OCI-LY1 (cell line): ENCODE results near the gene ACADL.

Source experiments
- H2AFZ ChIP-seq: fragments of 200-600 bp; sonication (generic), shearing (Covaris generic); 2 replicates; pipeline ENCODE4 v1.6.0; 2014; ENCODE audit warnings: antibody characterized with exemption, mild to moderate bottlenecking, low read length
- H3F3A ChIP-seq: fragments of 200-600 bp; sonication (generic), shearing (Covaris generic); 2 replicates; pipeline ENCODE4 v1.6.0; 2014; ENCODE audit warnings: mild to moderate bottlenecking, antibody characterized with exemption, low read length, moderate library complexity; ENCODE audit not compliant: insufficient read depth
- H3K27ac ChIP-seq: fragments of 200-600 bp; sonication (generic); 2 replicates; pipeline ENCODE4 v1.5.1; 2014; ENCODE audit warnings: low read length, mixed run types, mild to moderate bottlenecking, low read depth; ENCODE audit not compliant: poor library complexity, severe bottlenecking
- H3K27me3 ChIP-seq: fragments of 200-600 bp; sonication (generic); 2 replicates; pipeline ENCODE4 v1.6.0; 2014; ENCODE audit warnings: antibody characterized with exemption, mild to moderate bottlenecking, low read length, moderate library complexity; ENCODE audit not compliant: insufficient read depth
- H3K36me3 ChIP-seq: fragments of 200-600 bp; sonication (generic); 2 replicates; pipeline ENCODE4 v1.6.1; 2014; ENCODE audit warnings: mild to moderate bottlenecking, antibody characterized with exemption, low read length, moderate library complexity, mixed read lengths; ENCODE audit not compliant: insufficient read depth
- H3K4me1 ChIP-seq: fragments of 200-600 bp; sonication (generic); 2 replicates; pipeline ENCODE4 v1.5.1; 2014; ENCODE audit warnings: mild to moderate bottlenecking, low read length, moderate library complexity; ENCODE audit not compliant: insufficient read depth, severe bottlenecking
- H3K4me2 ChIP-seq: fragments of 200-600 bp; sonication (generic), shearing (Covaris generic); 2 replicates; pipeline ENCODE4 v1.6.1; 2014; ENCODE audit warnings: low read length
- H3K4me3 ChIP-seq: fragments of 200-600 bp; sonication (generic); 2 replicates; pipeline ENCODE4 v1.5.1; 2014; ENCODE audit warnings: low read length, low read depth, mild to moderate bottlenecking, mixed read lengths; ENCODE audit not compliant: poor library complexity, severe bottlenecking
- H3K79me2 ChIP-seq: fragments of 200-600 bp; shearing (Covaris generic); 2 replicates; pipeline ENCODE4 v1.6.1; 2016; ENCODE audit warnings: mixed run types, low read length, mixed read lengths; ENCODE audit not compliant: insufficient read depth
- H3K9ac ChIP-seq: fragments of 200-600 bp; sonication (generic), shearing (Covaris generic); 2 replicates; pipeline ENCODE4 v1.6.1; 2014; ENCODE audit warnings: mild to moderate bottlenecking, low read length, mixed read lengths
- H3K9me2 ChIP-seq: fragments of 200-600 bp; sonication (generic), shearing (Covaris generic); 2 replicates; pipeline ENCODE4 v1.6.1; 2014; ENCODE audit warnings: low read depth, mild to moderate bottlenecking, low read length, mixed read lengths
- H3K9me3 ChIP-seq: fragments of 200-600 bp; shearing (Covaris generic); 2 replicates; pipeline ENCODE4 v1.6.1; 2014; ENCODE audit warnings: low read length, mixed read lengths
- H4K20me1 ChIP-seq: fragments of 200-600 bp; sonication (generic), shearing (Covaris generic); 2 replicates; pipeline ENCODE4 v1.6.0; 2016; ENCODE audit warnings: mild to moderate bottlenecking, low read length; ENCODE audit not compliant: insufficient read depth
- EZH2 ChIP-seq: fragments of 200-600 bp; sonication (generic), shearing (Covaris generic); IDR thresholded peaks from 2 replicates; pipeline ENCODE4 v1.8.0; 2017; ENCODE audit warnings: borderline replicate concordance, mixed run types, mild to moderate bottlenecking, antibody characterized with exemption, low read length, moderate library complexity, mixed read lengths
- TF ChIP-seq, protein P1 (sequence below): fragments of 200-600 bp; sonication (generic), shearing (Covaris generic); IDR thresholded peaks from 2 replicates; pipeline ENCODE4 v1.5.1; 2017; ENCODE audit warnings: mild to moderate bottlenecking, antibody characterized with exemption, low read length, moderate library complexity, mixed read lengths

ACADL gene

DNA sequence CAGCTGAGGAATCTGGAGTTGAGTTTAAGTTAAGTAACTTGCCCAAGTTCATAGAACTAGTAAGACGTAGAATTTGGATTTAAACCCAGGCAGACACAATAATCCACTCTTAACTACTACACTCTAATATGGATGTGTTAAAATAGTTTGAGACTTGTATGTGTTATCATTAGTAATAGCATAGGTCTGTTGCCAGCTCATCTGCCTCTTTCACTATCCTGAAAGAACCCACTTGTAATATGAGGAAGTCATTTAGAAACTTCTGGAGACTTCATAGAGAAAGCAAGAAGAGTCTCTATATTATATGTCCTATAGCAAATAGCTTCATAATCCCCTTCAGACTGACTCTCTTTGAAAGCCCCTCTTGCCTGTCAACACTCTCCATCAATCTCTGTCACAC is 43.0 kb upstream of the ACADL start:
- Histone ChIP-seq H3K9me2 (no peaks in the 10 kb centered on the region), H3K9ac (no peak overlapping the region), H3K79me2 (no peaks in the 10 kb centered on the region), H3K27me3 (no peaks in the 10 kb centered on the region), H4K20me1 (no peaks in the 10 kb centered on the region), H2AFZ (no peak overlapping the region), H3K27ac (no peak overlapping the region), H3F3A (no peaks in the 10 kb centered on the region; the same call in 1 of the 2 replicates), H3K4me3 (no peak overlapping the region), H3K4me2 (no peak overlapping the region), H3K4me1 (no peaks in the 10 kb centered on the region), H3K9me3 (no peaks in the 10 kb centered on the region), H3K36me3 (no peaks in the 10 kb centered on the region)
- TF ChIP-seq EZH2: no peak
- TF ChIP-seq, protein P1, sequence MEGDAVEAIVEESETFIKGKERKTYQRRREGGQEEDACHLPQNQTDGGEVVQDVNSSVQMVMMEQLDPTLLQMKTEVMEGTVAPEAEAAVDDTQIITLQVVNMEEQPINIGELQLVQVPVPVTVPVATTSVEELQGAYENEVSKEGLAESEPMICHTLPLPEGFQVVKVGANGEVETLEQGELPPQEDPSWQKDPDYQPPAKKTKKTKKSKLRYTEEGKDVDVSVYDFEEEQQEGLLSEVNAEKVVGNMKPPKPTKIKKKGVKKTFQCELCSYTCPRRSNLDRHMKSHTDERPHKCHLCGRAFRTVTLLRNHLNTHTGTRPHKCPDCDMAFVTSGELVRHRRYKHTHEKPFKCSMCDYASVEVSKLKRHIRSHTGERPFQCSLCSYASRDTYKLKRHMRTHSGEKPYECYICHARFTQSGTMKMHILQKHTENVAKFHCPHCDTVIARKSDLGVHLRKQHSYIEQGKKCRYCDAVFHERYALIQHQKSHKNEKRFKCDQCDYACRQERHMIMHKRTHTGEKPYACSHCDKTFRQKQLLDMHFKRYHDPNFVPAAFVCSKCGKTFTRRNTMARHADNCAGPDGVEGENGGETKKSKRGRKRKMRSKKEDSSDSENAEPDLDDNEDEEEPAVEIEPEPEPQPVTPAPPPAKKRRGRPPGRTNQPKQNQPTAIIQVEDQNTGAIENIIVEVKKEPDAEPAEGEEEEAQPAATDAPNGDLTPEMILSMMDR: no peak

- H2AFZ ChIP-seq: no peak overlapping the region
- no peaks in the 10 kb centered on the region for H3K9me2 ChIP-seq
- no peak overlapping the region for H3K27ac ChIP-seq
- H3K9me3 ChIP-seq: no peaks in the 10 kb centered on the region
- TF ChIP-seq, protein P1: no peak
- no peak for TF ChIP-seq EZH2
- no peaks in the 10 kb centered on the region for H3K79me2 ChIP-seq
- no peaks in the 10 kb centered on the region for H4K20me1 ChIP-seq
- H3F3A ChIP-seq: no peaks in the 10 kb centered on the region; the same call in 1 of the 2 replicates
- H3K4me1 ChIP-seq: no peaks in the 10 kb centered on the region
- no peak overlapping the region for H3K9ac ChIP-seq
- H3K36me3 ChIP-seq: no peaks in the 10 kb centered on the region
- H3K4me2 ChIP-seq: no peak overlapping the region
- H3K27me3 ChIP-seq: no peaks in the 10 kb centered on the region
- H3K4me3 ChIP-seq: no peak overlapping the region
Measured at GRCh38 chr2:210267698-210268097, 42.5 kb upstream of the ACADL start.

DNA sequence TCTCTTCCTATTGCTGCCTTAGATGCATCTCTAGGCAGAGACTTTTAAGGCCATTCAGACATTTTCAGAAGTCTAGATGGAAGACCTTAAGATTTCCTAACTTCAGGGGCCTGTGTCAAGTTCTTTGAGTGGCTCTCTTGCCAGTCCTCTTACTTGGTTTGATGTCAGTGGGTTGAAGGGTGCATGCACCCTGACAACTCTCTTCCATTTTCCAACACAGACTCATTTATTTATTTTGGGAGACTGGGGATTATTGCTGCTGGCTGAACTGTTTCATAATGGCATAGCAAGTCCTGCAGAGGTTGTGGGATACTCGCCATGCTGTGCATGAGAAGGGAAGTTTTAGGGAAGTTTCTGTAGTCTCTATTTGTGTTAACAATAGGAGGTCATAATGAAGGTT is 39.0 kb upstream of the ACADL start:
- H3F3A ChIP-seq: no peaks in the 10 kb centered on the region

More for the DNA sequence above, 39.0 kb upstream of the ACADL start:
- Histone ChIP-seq H3K4me1 (no peaks in the 10 kb centered on the region), H4K20me1 (no peaks in the 10 kb centered on the region), H3K27ac (no peak overlapping the region), H3K9ac (no peak overlapping the region), H3K9me3 (no peaks in the 10 kb centered on the region), H3K4me2 (no peak overlapping the region), H3K36me3 (no peaks in the 10 kb centered on the region), H3K79me2 (no peaks in the 10 kb centered on the region), H3K4me3 (no peak overlapping the region), H2AFZ (no peak overlapping the region), H3K9me2 (no peaks in the 10 kb centered on the region), H3K27me3 (0 out of 2 replicates have a peak, but pooled peaks cover 2% of the 10 kb centered on the region)
- TF ChIP-seq, protein P1: no peak
- TF ChIP-seq EZH2: no peak
